ENCODE results near the gene HSPA1L. TPM values are rescaled to one million over a fixed set of nuclear protein-coding genes. Genes with fewer than 3 reads are reported as not detected.

Gene HSPA1L
- total RNA-seq, 1 experiment from 2014 or later: 0.12 TPM

GRCh38 chr6:31861919-31862343 lies 46.8 kb upstream of the HSPA1L start:
- RAD21 ChIA-PET (ENCODE audit: low non-redundant PET in 1 of 2, low total read pairs in 2 of 2, uncharacterized antibody in 2 of 2, unreplicated experiment in 2 of 2): no interaction called here
- POLR2A ChIA-PET: interaction anchor here (0.6 to 2.0 kb wide), 5 partner anchors 9 to 75 kb away, joined by 3 to 17 read pairs (median 4); partner anchors contain the start of gene HSPA1B
- intact Hi-C loops (cut with micrococcal nuclease): loop anchor here (2.0 kb wide), 1 partner anchor 27 kb away; no protein-coding TSS in a partner anchor
- peak overlapping the region; percentile 61 for H3K9ac ChIP-seq (ENCODE audit: low read length)
- H2AFZ ChIP-seq (ENCODE audit: low read depth, low read length, poor library complexity, severe bottlenecking): no peak overlapping the region
- peak overlapping the region; percentile 78 to 79 for H3K4me3 ChIP-seq (replicated peaks in 1 of 2; ENCODE audit: low read depth in 1 of 2, low read length in 2 of 2)
- no peaks in the 10 kb centered on the region for H3K79me2 ChIP-seq (ENCODE audit: insufficient read depth, low read length)
- H3K9me2 ChIP-seq (ENCODE audit: insufficient read depth): no peaks in the 10 kb centered on the region
- peak overlapping the region; percentile 95 for H3K4me2 ChIP-seq (ENCODE audit: low read length)
- peaks cover 0 to 31% of the 10 kb centered on the region in 2 experiments; a peak in 3 of 4 replicates for H3K4me1 ChIP-seq (ENCODE audit: control insufficient read depth in 1 of 2, insufficient read depth in 2 of 2, low read length in 2 of 2)
- no peaks in the 10 kb centered on the region for H3K36me3 ChIP-seq (ENCODE audit: control insufficient read depth in 1 of 2, insufficient read depth in 2 of 2, low read length in 2 of 2)
- BruUV-seq (replicated peaks): no TSS peak
- no peak overlapping the region for H3K27ac ChIP-seq (ENCODE audit: low read depth, low read length)
- H3K27me3 ChIP-seq (ENCODE audit: insufficient read depth, low read length): no peaks in the 10 kb centered on the region
- ATAC-seq (no peak), DNase-seq (ENCODE audit: low read depth, low spot score) (no peak)
- H3K9me3 ChIP-seq (ENCODE audit: control insufficient read depth in 1 of 2, insufficient read depth in 1 of 2, low read depth in 1 of 2, low read length in 2 of 2): no peaks in the 10 kb centered on the region
- no peaks in the 10 kb centered on the region for H4K20me1 ChIP-seq (ENCODE audit: insufficient read depth)
- CTCF ChIA-PET: interaction anchor here (1.1 kb wide), 1 partner anchor 55 kb away, joined by 3 read pairs; the partner anchor contains the start of gene LSM2
- TF ChIP-seq ATF3 (IDR thresholded peaks at IDR 0.05) (no peak), SIN3A (IDR thresholded peaks at IDR 0.05; ENCODE audit: low read depth) (no peak), ELF1 (IDR thresholded peaks at IDR 0.05; ENCODE audit: borderline replicate concordance, low read depth) (no peak), RAD21 (IDR thresholded peaks at IDR 0.05; ENCODE audit: low read depth) (no peak), POLR2AphosphoS5 (IDR thresholded peaks at IDR 0.05; ENCODE audit: low read depth, low read length) (no peak), POLR2A (IDR thresholded peaks at IDR 0.05; ENCODE audit: borderline replicate concordance, extremely low read depth, insufficient read depth, insufficient read length) (no peak), SRF (IDR thresholded peaks at IDR 0.05; ENCODE audit: low read depth) (no peak), TCF7L2 (IDR thresholded peaks at IDR 0.05; ENCODE audit: borderline replicate concordance, extremely low read depth, insufficient read depth, insufficient read length) (no peak), JUND (IDR thresholded peaks at IDR 0.05) (no peak), ZFX (IDR thresholded peaks at IDR 0.05) (no peak), EZH2phosphoT487 (IDR thresholded peaks at IDR 0.05; ENCODE audit: borderline replicate concordance) (no peak), FOSL1 (IDR thresholded peaks at IDR 0.05; ENCODE audit: low read depth) (no peak)
- TF ChIP-seq, protein P1, sequence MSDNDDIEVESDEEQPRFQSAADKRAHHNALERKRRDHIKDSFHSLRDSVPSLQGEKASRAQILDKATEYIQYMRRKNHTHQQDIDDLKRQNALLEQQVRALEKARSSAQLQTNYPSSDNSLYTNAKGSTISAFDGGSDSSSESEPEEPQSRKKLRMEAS (IDR thresholded peaks at IDR 0.05): no peak
